ENCODE data around the gene RFNG.

The RFNG gene

DNA sequence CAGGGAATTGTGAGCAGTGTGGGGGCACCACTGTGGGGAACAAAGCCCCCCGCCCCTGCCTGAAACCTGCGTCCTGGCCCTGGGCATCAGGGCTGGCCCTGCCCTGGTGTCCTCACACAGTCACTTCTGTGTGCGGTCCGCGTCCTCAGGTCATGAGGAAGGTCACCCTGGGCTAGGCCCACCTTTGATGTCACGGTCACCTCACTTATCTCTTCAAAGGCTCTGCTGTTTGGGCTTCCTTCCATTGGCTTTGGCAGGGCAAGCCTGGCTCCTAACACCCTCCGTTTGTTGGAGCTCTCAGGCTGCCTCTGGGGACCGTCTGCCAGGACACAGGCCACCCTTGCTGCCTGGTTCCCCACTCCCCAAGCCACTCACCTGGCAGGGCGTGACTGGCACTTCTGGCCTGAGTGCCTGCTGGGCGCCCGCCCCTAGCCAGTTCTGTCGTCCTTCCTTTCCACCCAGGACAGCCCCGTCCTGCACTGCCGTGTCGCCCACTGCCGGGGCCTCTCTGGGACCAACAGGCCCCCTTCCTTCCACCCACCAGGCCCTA is 37.8 kb downstream of the RFNG start:
- no peak overlapping the region for H2BK120ac ChIP-seq (ENCODE audit: low read depth, low read length)
- H3K4ac ChIP-seq (ENCODE audit: low read length): no peak overlapping the region
- H2BK12ac ChIP-seq (ENCODE audit: low read length): no peak overlapping the region
- no peak overlapping the region for H4K91ac ChIP-seq (ENCODE audit: low read depth, low read length, poor library complexity)
- H3K23ac ChIP-seq (ENCODE audit: low read depth, low read length, poor library complexity): peak overlapping the region; percentile 85
- no peak overlapping the region for H3K4me3 ChIP-seq (ENCODE audit: low read length in 2 of 2)
- H3K14ac ChIP-seq (ENCODE audit: low read length): no peak overlapping the region
- no peak overlapping the region for H3K18ac ChIP-seq (ENCODE audit: low read length)
- no peaks in the 10 kb centered on the region for H3K27me3 ChIP-seq (ENCODE audit: control insufficient read depth in 3 of 3, insufficient read depth in 3 of 3, low read depth in 1 of 3, low read length in 3 of 3)
- WGBS, 2 donors (ENCODE audit: extremely low coverage in 2 of 2, insufficient read length in 2 of 2, insufficient replicate concordance in 1 of 2): no CpG with 5 or more reads among the region's 16 CpGs
- peak overlapping the region; percentile 17 for H4K8ac ChIP-seq (ENCODE audit: low read depth, low read length)
- no peaks in the 10 kb centered on the region for H3K9me3 ChIP-seq (replicated peaks in 1 of 2; ENCODE audit: control insufficient read depth in 2 of 2, insufficient read depth in 1 of 2, low read depth in 1 of 2, low read length in 2 of 2)
- no peak overlapping the region for H2BK5ac ChIP-seq (ENCODE audit: low read length)
- H2BK15ac ChIP-seq (ENCODE audit: low read length): no peak overlapping the region
- H3K4me2 ChIP-seq (ENCODE audit: insufficient read depth, low read length, poor library complexity, severe bottlenecking): no peak overlapping the region
- peak overlapping the region; percentile 44 for H3K9ac ChIP-seq (ENCODE audit: low read depth, low read length, poor library complexity)
- peaks cover 4 to 20% of the 10 kb centered on the region in 2 donors for H3K36me3 ChIP-seq (replicated peaks in 1 of 2; ENCODE audit: control insufficient read depth in 2 of 2, insufficient read depth in 2 of 2, low read length in 2 of 2)
- no peak for DNase-seq (ENCODE audit: low spot score)
- H2AFZ ChIP-seq (ENCODE audit: low read length): no peak overlapping the region
- H3K4me1 ChIP-seq (ENCODE audit: control insufficient read depth in 2 of 2, insufficient read depth in 1 of 2, low read depth in 1 of 2, low read length in 2 of 2): peaks cover 0 to 15% of the 10 kb centered on the region in 2 donors
- no peak overlapping the region for H2AK5ac ChIP-seq (ENCODE audit: low read depth, low read length)
- no peak overlapping the region for H3K27ac ChIP-seq (replicated peaks; ENCODE audit: low read length)
- H3K79me1 ChIP-seq (ENCODE audit: low read depth, low read length): no peaks in the 10 kb centered on the region

DNA sequence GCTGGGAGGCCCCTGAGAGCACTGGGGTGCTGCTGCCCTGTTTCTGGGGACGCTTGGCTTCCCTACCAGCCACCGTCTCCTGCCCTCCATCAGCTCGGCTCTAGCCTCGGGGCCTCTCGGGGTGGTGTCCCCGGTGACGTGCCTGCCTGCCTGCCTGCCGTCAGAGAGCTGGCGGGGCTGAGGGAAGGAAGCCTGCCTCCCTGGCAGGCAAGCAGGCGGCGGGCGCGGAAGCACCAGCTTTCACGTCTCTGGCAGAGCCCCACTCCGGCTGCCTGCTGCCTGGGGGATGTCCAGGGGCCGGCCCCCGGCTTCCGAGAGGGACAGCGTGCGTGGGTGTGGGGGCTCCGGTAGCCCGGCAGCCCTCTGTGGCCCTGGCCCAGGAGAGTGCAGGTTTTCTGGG is 38.3 kb downstream of the RFNG start:
- Histone ChIP-seq H3K18ac (ENCODE audit: low read length) (peak overlapping the region; percentile 76), H3K27me3 (ENCODE audit: control insufficient read depth in 3 of 3, insufficient read depth in 3 of 3, low read depth in 1 of 3, low read length in 3 of 3) (no peaks in the 10 kb centered on the region), H2BK12ac (ENCODE audit: low read length) (peak overlapping the region; percentile 73), H3K4me3 (ENCODE audit: low read length in 2 of 2) (no peak overlapping the region), H3K4me2 (ENCODE audit: insufficient read depth, low read length, poor library complexity, severe bottlenecking) (no peak overlapping the region), H3K9ac (ENCODE audit: low read depth, low read length, poor library complexity) (peak overlapping the region; percentile 70), H2BK120ac (ENCODE audit: low read depth, low read length) (no peak overlapping the region), H3K9me3 (replicated peaks in 1 of 2; ENCODE audit: control insufficient read depth in 2 of 2, insufficient read depth in 1 of 2, low read depth in 1 of 2, low read length in 2 of 2) (no peaks in the 10 kb centered on the region), H2BK15ac (ENCODE audit: low read length) (no peak overlapping the region), H3K79me1 (ENCODE audit: low read depth, low read length) (no peaks in the 10 kb centered on the region), H3K23ac (ENCODE audit: low read depth, low read length, poor library complexity) (peak overlapping the region; percentile 20), H4K8ac (ENCODE audit: low read depth, low read length) (no peak overlapping the region), H2AFZ (ENCODE audit: low read length) (no peak overlapping the region), H4K91ac (ENCODE audit: low read depth, low read length, poor library complexity) (no peak overlapping the region), H3K27ac (replicated peaks; ENCODE audit: low read length) (no peak overlapping the region), H2BK5ac (ENCODE audit: low read length) (no peak overlapping the region), H3K36me3 (replicated peaks in 1 of 2; ENCODE audit: control insufficient read depth in 2 of 2, insufficient read depth in 2 of 2, low read length in 2 of 2) (peaks cover 1 to 15% of the 10 kb centered on the region in 2 donors), H3K14ac (ENCODE audit: low read length) (no peak overlapping the region), H2AK5ac (ENCODE audit: low read depth, low read length) (no peak overlapping the region), H3K4ac (ENCODE audit: low read length) (no peak overlapping the region), H3K4me1 (ENCODE audit: control insufficient read depth in 2 of 2, insufficient read depth in 1 of 2, low read depth in 1 of 2, low read length in 2 of 2) (peaks cover 0 to 15% of the 10 kb centered on the region in 2 donors)
- no CpG with 5 or more reads among the region's 22 CpGs for WGBS, 2 donors (ENCODE audit: extremely low coverage in 2 of 2, insufficient read length in 2 of 2, insufficient replicate concordance in 1 of 2)
- DNase-seq (ENCODE audit: low spot score): no peak

DNA sequence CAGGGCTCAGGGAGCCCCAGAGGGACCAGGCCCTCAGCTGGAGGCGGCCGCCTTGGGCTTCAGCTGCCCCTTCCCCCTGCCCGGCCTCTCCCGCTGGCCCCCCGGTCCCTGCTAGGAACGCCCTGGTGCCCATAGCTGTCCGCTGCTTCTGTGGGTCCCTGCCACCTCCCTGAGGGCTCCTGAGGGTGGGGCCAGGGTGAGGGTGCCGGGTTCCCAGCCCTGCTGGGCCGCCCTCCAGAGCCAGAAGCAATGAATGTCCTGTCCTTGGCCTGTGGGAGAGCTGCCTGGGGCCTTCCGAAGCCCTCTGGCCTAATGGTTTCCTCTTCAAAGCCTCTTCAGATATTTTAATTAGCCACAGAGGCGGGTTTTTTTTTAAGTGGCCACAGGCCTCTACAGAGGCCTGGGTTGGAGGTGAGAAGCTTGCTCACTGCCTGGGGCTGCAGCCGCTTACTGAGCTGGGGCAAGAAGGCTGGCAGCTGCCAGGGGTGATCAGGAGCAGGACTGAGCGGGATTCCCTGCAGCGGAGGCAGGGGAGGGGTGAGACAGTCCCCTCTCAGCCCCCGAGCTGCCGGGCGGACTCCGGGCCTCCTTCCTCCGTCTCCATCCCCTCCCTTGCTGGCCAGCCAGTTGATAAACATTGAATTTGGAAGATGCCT is 38.8 kb downstream of the RFNG start:
- Histone ChIP-seq H2AK5ac (ENCODE audit: low read depth, low read length) (peak overlapping the region; percentile 56), H3K9ac (ENCODE audit: low read depth, low read length, poor library complexity) (peak overlapping the region; percentile 63), H3K36me3 (replicated peaks in 1 of 2; ENCODE audit: control insufficient read depth in 2 of 2, insufficient read depth in 2 of 2, low read length in 2 of 2) (peaks cover 1 to 9% of the 10 kb centered on the region in 2 donors), H2BK15ac (ENCODE audit: low read length) (no peak overlapping the region), H3K4me3 (ENCODE audit: low read length in 2 of 2) (no peak overlapping the region), H3K4me1 (ENCODE audit: control insufficient read depth in 2 of 2, insufficient read depth in 1 of 2, low read depth in 1 of 2, low read length in 2 of 2) (peaks cover 0 to 15% of the 10 kb centered on the region in 2 donors), H3K14ac (ENCODE audit: low read length) (peak overlapping the region; percentile 94), H2BK12ac (ENCODE audit: low read length) (no peak overlapping the region), H2BK120ac (ENCODE audit: low read depth, low read length) (no peak overlapping the region), H4K91ac (ENCODE audit: low read depth, low read length, poor library complexity) (no peak overlapping the region), H3K4ac (ENCODE audit: low read length) (no peak overlapping the region), H3K23ac (ENCODE audit: low read depth, low read length, poor library complexity) (peak overlapping the region; percentile 20), H4K8ac (ENCODE audit: low read depth, low read length) (no peak overlapping the region), H3K27me3 (ENCODE audit: control insufficient read depth in 3 of 3, insufficient read depth in 3 of 3, low read depth in 1 of 3, low read length in 3 of 3) (no peaks in the 10 kb centered on the region), H3K9me3 (replicated peaks in 1 of 2; ENCODE audit: control insufficient read depth in 2 of 2, insufficient read depth in 1 of 2, low read depth in 1 of 2, low read length in 2 of 2) (no peaks in the 10 kb centered on the region), H2BK5ac (ENCODE audit: low read length) (no peak overlapping the region), H3K4me2 (ENCODE audit: insufficient read depth, low read length, poor library complexity, severe bottlenecking) (no peak overlapping the region), H3K79me1 (ENCODE audit: low read depth, low read length) (no peaks in the 10 kb centered on the region), H3K27ac (replicated peaks; ENCODE audit: low read length) (peak overlapping the region; percentile 22), H3K18ac (ENCODE audit: low read length) (no peak overlapping the region), H2AFZ (ENCODE audit: low read length) (no peak overlapping the region)
- WGBS, 2 donors (ENCODE audit: extremely low coverage in 2 of 2, insufficient read length in 2 of 2, insufficient replicate concordance in 1 of 2): no CpG with 5 or more reads among the region's 19 CpGs
- DNase-seq (ENCODE audit: low spot score): no peak

DNA sequence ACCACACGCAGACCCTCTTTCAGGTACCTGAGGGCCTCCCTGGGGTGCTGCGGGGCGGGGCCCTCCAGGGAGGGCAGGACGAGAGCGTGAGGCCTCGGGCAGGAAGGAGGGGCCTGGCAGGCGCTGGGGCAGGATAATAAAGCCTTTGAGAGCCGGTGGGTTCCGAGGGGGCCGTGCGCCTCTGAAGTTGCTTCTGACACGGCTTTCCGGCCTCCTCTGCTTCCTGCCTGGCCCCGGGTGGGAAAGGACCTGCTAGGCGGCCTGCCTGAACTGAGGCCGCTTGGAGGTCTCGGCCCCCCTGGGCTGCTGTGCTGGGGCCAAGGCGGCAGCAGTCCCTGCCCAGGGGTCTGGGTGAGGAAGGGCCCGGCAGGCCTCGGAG is 39.4 kb downstream of the RFNG start:
- H3K27ac ChIP-seq (replicated peaks; ENCODE audit: low read length): no peak overlapping the region
- no peak overlapping the region for H2BK120ac ChIP-seq (ENCODE audit: low read depth, low read length)
- H3K27me3 ChIP-seq (ENCODE audit: control insufficient read depth in 3 of 3, insufficient read depth in 3 of 3, low read depth in 1 of 3, low read length in 3 of 3): no peaks in the 10 kb centered on the region
- H3K36me3 ChIP-seq (replicated peaks in 1 of 2; ENCODE audit: control insufficient read depth in 2 of 2, insufficient read depth in 2 of 2, low read length in 2 of 2): peaks cover 1 to 5% of the 10 kb centered on the region in 2 donors
- no peak overlapping the region for H4K91ac ChIP-seq (ENCODE audit: low read depth, low read length, poor library complexity)
- H3K9me3 ChIP-seq (replicated peaks in 1 of 2; ENCODE audit: control insufficient read depth in 2 of 2, insufficient read depth in 1 of 2, low read depth in 1 of 2, low read length in 2 of 2): no peaks in the 10 kb centered on the region
- peaks cover 0 to 15% of the 10 kb centered on the region in 2 donors for H3K4me1 ChIP-seq (ENCODE audit: control insufficient read depth in 2 of 2, insufficient read depth in 1 of 2, low read depth in 1 of 2, low read length in 2 of 2)
- H3K79me1 ChIP-seq (ENCODE audit: low read depth, low read length): no peaks in the 10 kb centered on the region
- H3K18ac ChIP-seq (ENCODE audit: low read length): no peak overlapping the region
- no peak overlapping the region for H3K4ac ChIP-seq (ENCODE audit: low read length)
- no CpG with 5 or more reads among the region's 20 CpGs for WGBS, 2 donors (ENCODE audit: extremely low coverage in 2 of 2, insufficient read length in 2 of 2, insufficient replicate concordance in 1 of 2)
- H2BK5ac ChIP-seq (ENCODE audit: low read length): no peak overlapping the region
- DNase-seq (ENCODE audit: low spot score): no peak
- H2BK15ac ChIP-seq (ENCODE audit: low read length): no peak overlapping the region
- no peak overlapping the region for H2AK5ac ChIP-seq (ENCODE audit: low read depth, low read length)
- H4K8ac ChIP-seq (ENCODE audit: low read depth, low read length): no peak overlapping the region
- H2AFZ ChIP-seq (ENCODE audit: low read length): no peak overlapping the region
- no peak overlapping the region for H3K4me2 ChIP-seq (ENCODE audit: insufficient read depth, low read length, poor library complexity, severe bottlenecking)
- peak overlapping the region; percentile 63 for H3K9ac ChIP-seq (ENCODE audit: low read depth, low read length, poor library complexity)
- peak overlapping the region; percentile 38 for H3K14ac ChIP-seq (ENCODE audit: low read length)
- no peak overlapping the region for H3K4me3 ChIP-seq (ENCODE audit: low read length in 2 of 2)
- peak overlapping the region; percentile 80 for H3K23ac ChIP-seq (ENCODE audit: low read depth, low read length, poor library complexity)
- H2BK12ac ChIP-seq (ENCODE audit: low read length): no peak overlapping the region

All from neuronal stem cell (in vitro differentiated cells).